Vagina (tissue), 2 donors: ENCODE data around the gene RNF112. TPM values are rescaled to one million over a fixed set of nuclear protein-coding genes. Genes with fewer than 3 reads are reported as not detected.

Experiments used
- DNase-seq, 2 donors: peaks; one replicate each; pipeline ENCODE4 v3.0.0-alpha.2; 2017; ENCODE audit errors: extremely low spot score in 2 of 2
- H3K27ac ChIP-seq: fragments of 200-600 bp; sonication (generic); one replicate; pipeline ENCODE4 v1.5.1; 2019
- H3K27me3 ChIP-seq: fragments of 200-600 bp; sonication (generic); one replicate; pipeline ENCODE4 v1.5.1; 2019
- H3K36me3 ChIP-seq, 2 donors: fragments of 200-600 bp; sonication (generic); one replicate each; pipeline ENCODE4 v1.5.1; 2017 to 2019
- H3K4me1 ChIP-seq: fragments of 200-600 bp; sonication (generic); one replicate; pipeline ENCODE4 v1.5.1; 2019
- H3K4me3 ChIP-seq, 2 donors: fragments of 200-600 bp; sonication (generic); 1 replicate in 1 of 2; 2 replicates in 1 of 2; pipeline ENCODE4 v1.5.1; 2016 to 2019
- H3K9me3 ChIP-seq: fragments of 200-600 bp; sonication (generic); one replicate; pipeline ENCODE4 v1.5.1; 2019
- CTCF ChIP-seq, 3 experiments: fragments of 450-650 bp in 2 of 3; fragments of 200-600 bp in 1 of 3; sonication (generic) in 1 of 3; IDR thresholded peaks; one replicate each; pipeline ENCODE4 v1.5.1; 2017 to 2019; ENCODE audit warnings: antibody characterized with exemption in 3 of 3, mild to moderate bottlenecking in 2 of 3, moderate library complexity in 2 of 3
- POLR2A ChIP-seq, 2 donors: fragments of 450-650 bp; IDR thresholded peaks; one replicate each; pipeline ENCODE4 v1.6.1; 2017; ENCODE audit warnings: antibody characterized with exemption in 2 of 2, mild to moderate bottlenecking in 2 of 2, moderate library complexity in 2 of 2
- POLR2AphosphoS5 ChIP-seq, 2 donors: sonication (generic); formaldehyde crosslinking; IDR thresholded peaks; one replicate each; pipeline ENCODE4 v1.9.0; 2017; ENCODE audit warnings: antibody characterized with exemption in 2 of 2, mild to moderate bottlenecking in 2 of 2, low read depth in 1 of 2; ENCODE audit not compliant: insufficient read depth in 1 of 2
- intact Hi-C: fragments of 100-400 bp; cut with DNase I; formaldehyde crosslinking; loops from one replicate; pipeline ENCODE4 v1.15.1; 2023
- total RNA-seq: library from RNA; depleted of rRNA; stranded (reverse); fragments of >200 nt; gene quantifications from one replicate; pipeline ENCODE4 v1.2.3, GENCODE V29; 2016

The RNF112 gene
- total RNA-seq: 1.5 TPM

GRCh38 chr17:19410875-19411620 is at the start of gene RNF112:
Gene RNF112 (plus strand): TSS chr17:19411232. CDS start chr17:19411409, 177 bp downstream.
- Histone ChIP-seq H3K9me3 (no peaks in the 10 kb centered on the region), H3K4me3 (peak within 1 kb of the TSS in 1 of 2 donors; percentile 26), H3K27ac (no peak within 1 kb of the TSS), H3K36me3 (no peaks in the 10 kb centered on the region), H3K27me3 (no peaks in the 10 kb centered on the region), H3K4me1 (peaks cover 6% of the 10 kb centered on the region)
- TF ChIP-seq POLR2A (IDR thresholded peaks at IDR 0.05): no peak
- no peak for TF ChIP-seq CTCF (IDR thresholded peaks at IDR 0.05)
- intact Hi-C loops: no loop called here
- no peak for DNase-seq

GRCh38 chr17:19361326-19361725 is 49.7 kb upstream of the RNF112 start:
- peaks cover 11% of the 10 kb centered on the region for H3K4me1 ChIP-seq
- intact Hi-C loops: loop anchor here (10.0 kb wide), 1 partner anchor 403 kb away; no protein-coding TSS in a partner anchor
- no peak overlapping the region for H3K4me3 ChIP-seq
- no peaks in the 10 kb centered on the region for H3K36me3 ChIP-seq
- H3K27me3 ChIP-seq: no peaks in the 10 kb centered on the region
- no peak for DNase-seq
- H3K9me3 ChIP-seq: no peaks in the 10 kb centered on the region
- peak overlapping the region; percentile 88 for H3K27ac ChIP-seq
- no peak for TF ChIP-seq CTCF (IDR thresholded peaks at IDR 0.05)
- TF ChIP-seq POLR2AphosphoS5 (IDR thresholded peaks at IDR 0.05; ENCODE audit: insufficient read depth in 1 of 2, low read depth in 1 of 2): no peak
- TF ChIP-seq POLR2A (IDR thresholded peaks at IDR 0.05): no peak

GRCh38 chr17:19361944-19362276 is 49.1 kb upstream of the RNF112 start:
- intact Hi-C loops: loop anchor here (2.0 to 10.0 kb wide), 2 partner anchors 85 to 403 kb away; no protein-coding TSS in a partner anchor
- Histone ChIP-seq H3K4me3 (peak overlapping the region; percentile 68 to 87), H3K27me3 (no peaks in the 10 kb centered on the region), H3K4me1 (peaks cover 11% of the 10 kb centered on the region), H3K9me3 (no peaks in the 10 kb centered on the region), H3K27ac (peak overlapping the region; percentile 88), H3K36me3 (no peaks in the 10 kb centered on the region)
- no peak for DNase-seq
- TF ChIP-seq CTCF (IDR thresholded peaks at IDR 0.05): no peak
- no peak for TF ChIP-seq POLR2AphosphoS5 (IDR thresholded peaks at IDR 0.05; ENCODE audit: insufficient read depth in 1 of 2, low read depth in 1 of 2)
- no peak for TF ChIP-seq POLR2A (IDR thresholded peaks at IDR 0.05)

GRCh38 chr17:19362277-19363113 is 48.5 kb upstream of the RNF112 start, which contains the start of gene B9D1:
Gene B9D1 (minus strand): TSS chr17:19362723. CDS start chr17:19362569, 154 bp downstream.
- H3K4me1 ChIP-seq: peaks cover 11% of the 10 kb centered on the region
- peak within 1 kb of the TSS; percentile 68 to 87 for H3K4me3 ChIP-seq
- H3K36me3 ChIP-seq: no peaks in the 10 kb centered on the region
- TF ChIP-seq CTCF (IDR thresholded peaks at IDR 0.05): peak; percentile 99
- peak in 1 of 2 donors; percentile 8 for TF ChIP-seq POLR2A (IDR thresholded peaks at IDR 0.05)
- TF ChIP-seq POLR2AphosphoS5 (IDR thresholded peaks at IDR 0.05; ENCODE audit: insufficient read depth in 1 of 2, low read depth in 1 of 2): peak; percentile 83 to 92
- H3K27ac ChIP-seq: peak within 1 kb of the TSS; percentile 88
- intact Hi-C loops: loop anchor here (2.0 to 10.0 kb wide), 2 partner anchors 84 to 402 kb away; no protein-coding TSS in a partner anchor
- no peaks in the 10 kb centered on the region for H3K27me3 ChIP-seq
- H3K9me3 ChIP-seq: no peaks in the 10 kb centered on the region
- DNase-seq: no peak
